HG03558 (cell line): ENCODE results near the gene LCP1.

ENCODE experiments used
- ATAC-seq: cut with Tn5 transposase; IDR thresholded peaks from one replicate; pipeline ENCODE4 v1.9.1; 2021; ENCODE audit warnings: moderate number of reproducible peaks; ENCODE audit not compliant: unreplicated experiment; ENCODE audit errors: extremely low read depth

Gene LCP1

DNA sequence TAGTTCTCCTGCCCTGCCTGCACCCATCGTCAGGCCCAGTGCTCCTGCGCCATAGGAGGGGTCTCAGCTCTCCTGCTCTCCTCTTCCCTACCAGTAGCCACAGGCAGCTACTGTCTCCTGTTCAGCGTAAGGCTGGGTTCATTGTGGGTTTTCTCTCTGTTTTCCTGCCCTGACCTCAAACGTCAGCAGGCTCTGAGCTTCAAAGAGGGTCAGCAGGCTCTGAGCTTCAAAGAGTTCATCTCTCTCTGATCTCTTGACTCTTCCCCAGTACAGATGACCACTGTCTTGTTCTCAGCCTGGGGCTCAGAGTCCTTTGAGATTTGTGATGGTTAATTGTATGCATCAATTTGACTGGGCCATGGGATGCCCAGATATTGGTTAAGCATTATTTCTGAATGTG lies 72.5 kb downstream of the LCP1 start:
- ATAC-seq, result no peak

DNA sequence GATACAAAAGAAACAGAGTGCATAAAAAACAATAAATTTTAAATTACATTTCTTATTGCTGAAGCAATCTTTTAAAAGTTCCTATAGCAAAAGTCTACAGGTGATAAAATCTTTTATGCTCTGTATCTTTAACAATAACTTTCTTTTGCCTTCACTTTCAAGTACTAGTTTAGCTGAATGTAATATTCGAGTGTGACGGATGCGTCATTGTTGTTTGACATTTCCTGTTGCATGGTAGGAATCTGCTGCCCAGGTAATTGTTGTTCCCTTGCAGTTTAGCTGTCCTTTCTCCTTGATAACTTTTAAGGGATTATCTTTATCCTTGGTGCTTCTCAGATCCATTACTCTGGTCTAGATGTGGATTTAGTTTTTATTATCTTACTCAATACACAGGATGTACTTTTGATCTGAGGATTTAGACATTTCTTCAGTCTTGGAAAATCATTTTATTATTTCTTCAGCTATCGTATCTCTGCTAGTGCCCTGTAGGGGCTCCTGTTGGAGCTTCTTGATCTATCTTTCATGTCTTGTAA lies 75.1 kb downstream of the LCP1 start:
- no peak for ATAC-seq

DNA sequence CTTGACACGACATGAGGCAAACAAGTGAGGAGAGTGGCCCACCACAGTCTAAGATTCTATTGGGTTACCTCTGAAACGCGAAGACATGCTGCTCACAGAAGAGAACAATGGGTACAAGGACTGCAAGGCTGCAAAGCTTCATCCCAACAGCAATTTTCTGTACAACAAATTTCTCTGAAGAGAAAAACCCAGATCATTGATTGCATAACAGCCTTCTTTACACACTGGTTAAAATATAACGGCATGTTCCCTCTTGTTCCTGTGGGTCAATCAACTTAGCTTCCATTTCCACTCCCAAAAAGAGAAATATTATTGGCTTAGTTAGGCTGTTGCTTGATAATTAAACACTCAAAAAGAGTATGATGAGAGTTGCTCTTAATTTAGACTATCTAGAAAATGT lies 77.1 kb downstream of the LCP1 start, which contains the start of gene CPB2:
Gene CPB2 (minus strand): TSS at position 166 of the 400 bp plus-strand sequence. CDS start 24 bp downstream, at position 142.
- no peak for ATAC-seq

DNA sequence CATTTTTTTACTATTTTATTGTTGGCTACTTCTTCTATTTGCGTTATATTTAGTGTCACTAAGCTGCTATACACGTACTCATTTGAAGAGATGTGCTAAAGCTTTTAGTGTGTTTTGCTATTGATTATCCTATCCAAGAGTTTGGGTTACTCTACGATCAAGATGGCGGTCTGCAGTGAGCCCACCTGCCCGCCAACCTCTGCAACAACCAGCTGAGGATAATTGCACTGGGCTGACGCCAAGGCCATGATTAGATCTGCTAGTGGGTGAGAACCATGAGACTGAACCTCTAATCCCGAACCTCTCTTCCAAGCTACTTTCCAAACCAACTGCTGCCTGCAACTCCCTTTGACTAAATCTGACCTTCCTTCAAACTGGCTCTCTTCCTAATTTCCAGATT lies 78.9 kb downstream of the LCP1 start:
- no peak for ATAC-seq

DNA sequence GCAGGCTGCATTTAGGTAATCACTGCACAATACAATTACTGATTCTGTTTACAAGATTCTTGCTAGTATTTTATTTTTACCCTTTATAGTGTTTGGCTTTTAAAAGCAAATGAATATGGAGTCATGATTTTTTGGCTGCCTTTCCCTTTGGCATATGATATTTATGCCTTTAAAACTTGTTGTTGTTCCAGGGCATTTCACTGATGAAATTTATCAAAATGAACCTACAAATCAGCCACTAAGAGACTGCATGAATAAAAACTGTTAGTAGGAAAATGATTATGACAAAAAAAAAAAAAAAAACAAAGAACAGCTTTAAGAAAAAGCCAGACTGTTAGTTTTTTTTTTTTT lies 79.7 kb downstream of the LCP1 start:
- ATAC-seq, result no peak

DNA sequence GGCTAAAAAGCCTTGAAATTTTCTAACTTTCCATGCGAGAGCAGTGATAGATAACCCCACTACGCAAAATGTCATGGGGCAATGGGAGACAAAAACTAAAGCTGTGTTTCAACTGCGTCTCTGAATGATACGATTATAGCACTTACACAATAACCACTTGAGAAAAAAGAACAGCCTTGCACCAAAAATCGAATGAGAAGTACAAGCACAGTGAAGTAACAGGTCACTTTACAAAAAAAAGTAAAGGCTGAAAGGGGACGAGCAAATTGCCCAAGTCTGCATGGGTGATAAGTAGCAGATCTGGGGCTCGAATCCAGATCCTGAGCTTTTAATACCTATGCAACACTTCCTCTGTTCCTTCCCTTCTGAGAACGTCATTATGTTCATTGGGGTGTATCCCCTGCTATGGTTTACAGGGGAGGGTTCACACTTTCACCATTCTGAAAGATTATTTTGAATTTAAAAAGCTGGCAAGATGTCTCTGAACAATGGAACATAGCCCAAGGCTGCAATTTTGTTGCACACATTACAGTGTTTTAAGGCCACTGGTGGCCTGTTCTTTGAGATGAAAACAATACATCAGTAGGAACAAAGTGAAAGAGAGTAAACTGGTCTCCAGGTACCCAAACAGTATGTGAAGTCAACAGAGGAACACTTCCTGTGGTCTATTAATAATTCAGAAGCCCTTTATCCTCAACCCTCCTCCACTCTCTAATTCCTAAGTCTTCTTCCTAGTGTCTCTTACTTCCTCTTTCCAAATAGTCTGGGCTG lies 80.3 kb downstream of the LCP1 start:
- ATAC-seq, result no peak

DNA sequence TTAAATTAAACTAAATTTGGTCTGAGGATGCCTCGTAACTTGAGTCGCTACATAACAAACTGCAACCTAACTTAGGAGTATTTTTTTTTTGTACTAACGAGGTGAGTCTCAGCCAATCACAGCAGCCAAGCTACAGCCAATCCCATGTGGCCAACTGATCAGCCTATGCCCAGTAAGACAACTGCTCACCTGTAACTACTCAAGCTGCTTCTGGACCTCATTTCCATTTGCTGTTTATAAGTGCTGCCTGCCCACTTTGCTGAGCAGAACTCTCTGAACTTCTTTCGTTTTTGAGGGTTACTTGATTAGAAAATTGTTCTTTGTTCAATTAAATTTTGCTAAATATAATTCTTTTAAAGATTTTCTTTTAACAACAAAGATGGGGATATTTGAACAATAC lies 81.0 kb downstream of the LCP1 start:
- no peak for ATAC-seq

DNA sequence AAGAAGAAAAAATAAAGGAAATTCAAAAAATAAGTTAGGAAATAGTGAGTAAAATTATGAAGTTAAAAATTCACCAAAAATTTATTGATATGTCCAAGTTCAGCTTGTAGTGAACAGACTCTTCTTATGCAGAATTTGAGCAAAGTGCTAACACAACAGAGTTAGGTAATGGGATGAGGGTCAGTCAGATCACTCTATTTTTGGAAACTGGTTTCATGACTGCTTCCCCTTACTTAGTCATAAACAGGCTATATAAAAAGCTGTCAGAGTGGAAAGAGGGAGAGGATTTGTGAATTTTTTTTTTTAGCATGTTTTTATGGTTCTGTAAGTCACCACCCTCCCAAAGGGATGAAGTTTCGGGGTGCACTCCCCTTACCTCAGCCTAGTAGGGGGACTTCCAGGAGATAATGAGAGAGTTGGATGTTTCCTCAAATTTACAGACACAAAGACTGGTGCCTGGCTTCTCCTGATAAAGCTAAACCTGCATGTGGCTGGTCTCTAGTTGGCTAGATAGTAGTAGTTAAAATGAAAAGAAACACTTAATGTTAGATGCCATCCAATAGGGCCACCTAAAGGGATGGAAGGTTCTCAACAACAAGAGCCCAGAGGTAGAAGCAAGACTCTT lies 81.7 kb downstream of the LCP1 start:
- ATAC-seq, result no peak

DNA sequence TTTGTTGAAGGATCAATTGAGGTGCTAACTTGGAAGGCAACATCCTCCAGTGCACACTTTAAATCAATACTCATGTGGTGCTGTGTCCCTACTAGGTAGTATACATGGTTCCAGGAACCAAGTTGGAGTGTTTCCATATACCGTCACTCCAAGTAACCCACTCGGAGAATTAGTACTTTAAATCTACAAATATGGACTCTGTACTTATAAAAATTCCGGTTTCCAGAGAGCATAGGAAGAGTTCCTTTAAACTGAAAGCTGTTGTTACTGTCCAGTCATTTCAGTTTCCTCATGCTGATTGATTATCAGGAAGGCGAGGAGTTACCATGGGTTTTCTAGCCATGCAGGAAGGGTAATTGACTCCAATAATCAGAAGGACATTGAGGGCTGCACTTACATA lies 84.3 kb downstream of the LCP1 start:
- ATAC-seq, result no peak

DNA sequence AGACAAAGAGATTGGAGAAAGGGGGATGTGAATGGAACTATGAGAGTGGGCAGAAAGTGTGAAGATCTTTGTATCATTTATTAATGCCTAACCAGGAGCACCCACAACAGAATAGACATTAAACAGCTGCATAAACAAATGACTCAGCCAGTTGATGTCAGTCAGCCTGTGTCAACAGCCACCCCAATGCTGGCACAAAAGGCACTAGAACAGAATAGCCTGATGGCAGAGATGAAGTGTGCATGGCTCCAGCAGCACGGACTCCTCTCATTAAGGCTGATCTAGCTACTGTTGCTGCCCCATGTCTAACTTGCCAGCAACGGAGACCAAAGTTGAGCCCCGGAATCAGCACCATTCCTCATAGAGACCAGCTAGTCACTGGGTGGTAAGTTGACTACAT lies 85.0 kb downstream of the LCP1 start:
- no peak for ATAC-seq

DNA sequence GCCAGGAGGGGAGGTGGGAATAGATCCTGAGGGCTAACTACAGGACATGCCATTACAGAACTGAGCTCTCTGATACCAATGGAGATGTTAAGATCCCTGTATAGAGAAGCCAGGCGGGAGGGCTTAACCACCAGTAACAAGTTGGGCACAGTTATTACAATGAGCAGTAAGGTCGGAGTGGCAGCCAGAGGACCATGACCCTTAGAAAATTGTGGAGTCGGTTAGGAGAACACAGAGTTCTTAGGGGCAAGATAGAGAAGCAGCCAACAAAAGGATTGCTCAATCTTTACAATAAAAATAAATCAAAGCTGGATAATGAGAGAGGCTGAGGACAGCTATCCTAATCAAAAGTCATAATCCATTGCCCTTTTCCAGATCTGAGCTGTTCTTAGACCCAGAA lies 87.5 kb downstream of the LCP1 start:
- ATAC-seq, result no peak

DNA sequence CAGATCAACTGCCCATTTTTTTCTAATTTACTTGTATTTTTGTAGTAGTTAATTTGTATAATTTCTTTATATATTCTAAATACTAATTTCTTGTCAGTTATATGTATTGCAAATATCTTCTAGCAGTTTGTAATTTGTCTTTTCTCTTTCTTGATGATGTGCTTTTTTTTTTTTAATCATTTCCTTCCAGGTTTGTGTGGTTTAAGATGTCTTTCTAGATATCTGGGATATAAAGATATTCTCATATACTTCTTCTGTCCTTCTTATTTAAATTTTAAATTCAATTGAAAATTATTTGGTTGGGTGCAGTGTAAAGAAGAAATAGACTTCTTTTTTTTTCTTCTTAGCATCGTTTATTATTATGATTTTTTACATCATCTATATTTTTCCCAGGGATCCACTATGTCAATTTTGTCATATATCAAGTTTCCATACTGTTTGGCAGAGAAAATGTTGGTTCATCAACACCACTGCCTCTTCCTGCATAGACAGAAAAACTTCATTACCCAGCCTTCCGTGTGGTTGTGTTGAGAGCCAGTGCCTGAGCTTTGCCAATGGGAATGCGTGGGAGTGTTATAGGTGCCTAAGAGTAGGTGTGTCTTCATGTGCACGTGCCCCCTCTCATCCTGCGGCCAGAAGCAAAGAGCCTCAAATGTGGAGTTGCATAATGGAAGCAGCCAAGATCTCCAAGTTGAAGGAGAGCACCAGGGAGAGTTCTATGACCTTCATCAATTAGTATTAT lies 93.0 kb downstream of the LCP1 start:
- ATAC-seq, result no peak

DNA sequence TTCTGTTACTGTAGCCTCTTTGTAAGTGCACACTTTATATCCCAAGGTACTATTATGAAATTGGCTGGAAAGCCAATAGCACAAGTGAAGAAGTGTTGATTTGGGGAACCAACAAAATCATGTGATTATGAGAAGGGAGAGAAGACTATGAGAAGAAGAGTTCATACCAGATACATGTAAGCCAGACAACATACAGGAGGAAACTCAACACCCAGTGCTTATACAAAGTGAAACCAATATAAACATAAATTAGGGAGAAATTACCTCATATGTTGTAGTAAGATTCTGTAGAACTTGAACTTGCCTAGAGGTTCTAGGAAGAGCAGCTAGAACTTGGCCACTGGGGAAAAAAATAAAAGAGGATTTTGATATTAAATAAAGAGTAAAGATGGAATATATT lies 94.5 kb downstream of the LCP1 start:
- ATAC-seq, result no peak

DNA sequence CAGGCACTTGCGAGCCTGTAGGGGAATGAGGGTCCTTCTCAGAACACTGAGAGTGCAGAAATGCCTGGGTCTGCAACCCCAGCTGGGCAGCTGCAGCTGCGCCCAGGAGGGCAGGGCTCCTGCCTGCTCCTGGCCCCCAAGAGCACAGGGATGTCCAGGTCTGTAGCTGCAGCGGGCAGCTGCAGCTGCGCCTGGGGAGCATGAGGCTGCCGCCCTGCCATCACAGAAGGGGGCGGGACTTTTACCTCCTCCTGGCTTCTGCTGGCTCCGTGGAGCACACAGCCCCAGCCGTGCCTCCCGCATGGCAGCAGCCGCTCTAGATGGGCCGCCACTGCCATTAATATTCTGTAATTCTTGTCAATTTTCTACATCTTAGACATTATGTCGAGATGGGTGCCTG lies 95.0 kb downstream of the LCP1 start:
- no peak for ATAC-seq

DNA sequence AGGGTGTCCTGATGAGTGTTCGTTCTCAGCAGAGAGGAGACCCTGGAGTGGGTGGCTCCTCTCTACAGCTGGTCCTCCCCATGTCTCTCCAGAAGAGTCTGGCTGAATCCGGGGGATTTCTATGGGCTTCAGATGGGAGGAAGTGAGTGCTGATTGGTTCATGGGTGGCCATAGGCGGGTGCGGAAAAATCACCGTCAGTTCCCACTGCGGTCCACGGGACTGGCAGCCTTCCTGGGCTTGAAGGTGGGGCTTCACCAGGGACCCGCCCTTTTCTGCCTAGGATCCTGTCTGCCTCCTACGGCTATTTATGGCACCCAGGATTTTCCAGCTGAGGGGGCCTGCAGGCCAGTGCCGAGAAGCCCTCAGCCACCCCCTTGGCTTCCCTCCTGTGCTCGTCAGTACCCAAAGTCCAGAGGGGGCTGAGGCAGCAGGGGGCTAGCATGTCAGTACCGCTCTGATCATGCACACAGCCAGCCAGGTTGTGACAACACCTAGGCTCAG lies 95.5 kb downstream of the LCP1 start:
- no peak for ATAC-seq

DNA sequence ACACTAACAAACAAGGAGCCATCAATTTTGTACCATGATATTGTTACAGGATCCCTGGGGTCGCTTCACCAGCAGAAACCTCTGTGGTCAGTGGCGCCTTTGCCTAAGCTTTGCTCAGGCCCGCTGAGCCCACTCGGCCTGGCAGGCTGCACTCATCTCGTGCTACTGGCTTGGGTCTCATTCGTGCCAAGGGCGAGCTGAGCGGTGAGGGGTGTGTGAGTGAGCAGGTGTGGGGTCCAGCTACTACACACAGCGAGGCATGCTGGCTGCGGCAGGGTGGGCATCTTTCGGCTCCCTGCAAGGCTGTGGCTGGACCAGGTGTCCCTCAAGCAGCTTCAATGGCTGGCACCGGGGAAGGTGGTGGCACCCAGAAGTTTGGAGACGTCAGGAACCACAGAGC lies 96.2 kb downstream of the LCP1 start:
- ATAC-seq, result no peak

DNA sequence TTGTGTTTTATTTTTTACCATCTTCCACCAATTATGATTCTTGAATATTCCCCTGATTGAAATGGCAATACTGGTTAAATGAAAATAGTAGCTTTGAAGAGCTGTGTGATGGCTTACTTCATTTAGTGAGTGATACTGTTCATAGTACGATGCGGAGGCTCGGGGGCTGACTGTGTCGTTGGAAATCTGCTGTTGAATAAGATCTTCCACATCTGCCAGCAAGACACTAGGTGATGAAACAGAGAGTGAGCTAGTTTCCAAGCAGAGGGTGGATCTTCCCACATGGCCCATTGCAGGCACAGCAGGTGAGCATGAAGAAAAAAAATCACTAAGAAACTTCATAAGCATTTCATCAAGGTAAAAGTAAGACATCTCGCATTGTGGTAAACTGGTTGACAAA lies 99.7 kb downstream of the LCP1 start:
- ATAC-seq, result no peak

DNA sequence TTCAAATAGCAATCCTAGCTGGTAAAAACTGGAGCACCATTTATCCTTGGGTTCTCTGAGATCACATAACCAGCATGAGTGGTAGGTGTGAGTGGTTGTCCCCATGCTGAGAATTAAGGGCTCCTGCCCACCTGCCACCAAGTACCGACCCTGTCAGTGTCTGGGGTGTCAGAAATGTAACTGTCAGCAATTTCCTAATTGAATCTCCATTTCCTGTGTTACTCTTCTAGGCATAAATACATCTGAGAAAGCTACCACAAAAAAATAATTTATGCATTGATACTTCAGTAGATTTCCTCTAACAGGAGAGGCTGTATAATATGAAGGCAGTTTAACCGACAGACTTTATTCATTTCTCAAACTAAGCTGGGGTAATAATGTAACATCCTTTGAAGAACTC lies 102.2 kb downstream of the LCP1 start:
- ATAC-seq, result no peak

DNA sequence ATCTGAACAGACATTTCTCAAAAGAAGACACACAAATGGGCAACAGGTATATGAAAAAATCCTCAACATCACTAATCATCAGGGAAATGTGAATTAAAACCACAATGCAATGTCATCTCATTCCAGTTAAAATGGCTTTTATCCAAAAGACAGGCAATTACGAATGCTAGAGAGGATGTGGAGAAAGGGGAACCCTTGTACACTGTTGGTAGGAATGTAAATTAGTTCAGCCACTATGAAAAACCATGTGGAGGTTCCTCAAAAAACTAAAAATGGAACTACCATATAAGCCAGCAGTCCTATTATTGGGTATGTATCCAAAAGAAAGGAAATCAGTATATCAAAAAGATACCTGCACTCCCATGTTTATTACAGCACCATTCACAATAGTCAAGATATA lies 104.7 kb downstream of the LCP1 start:
- no peak for ATAC-seq

DNA sequence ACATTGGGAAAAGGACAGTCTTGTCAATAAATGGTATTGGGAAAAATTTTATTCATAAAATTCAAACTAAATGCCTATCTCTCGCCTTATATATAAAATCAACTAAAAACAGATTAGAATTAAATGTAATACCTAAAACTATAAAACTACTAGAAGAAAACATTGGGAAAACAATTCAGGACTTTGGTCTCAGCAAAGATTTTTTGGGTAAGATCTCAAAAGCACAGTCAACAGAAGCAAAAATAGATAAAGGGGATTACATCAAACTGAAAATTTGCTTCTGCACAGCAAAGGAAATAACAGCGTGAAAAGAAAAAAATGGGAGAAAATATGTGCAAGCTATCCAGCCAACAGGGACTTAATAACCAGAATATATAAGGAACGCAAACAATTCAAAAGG lies 105.2 kb downstream of the LCP1 start:
- no peak for ATAC-seq
